Measurements from ENCODE around the gene SLC17A8.
"Not testable (repeated sequence)": the region's sequence is repeated elsewhere in the genome, so short reads cannot be mapped to it uniquely, and the experiment has no call there.

SLC17A8 gene

GRCh38 chr12:100427078-100427477, 70.2 kb downstream of the SLC17A8 start:
- no peak for DNase-seq (ENCODE audit: low read depth in 2 of 2)

- DNase-seq (ENCODE audit: low read depth in 2 of 2), result not testable (repeated sequence)
Measured at GRCh38 chr12:100430251-100430650, 73.4 kb downstream of the SLC17A8 start.

GRCh38 chr12:100433701-100434100, 76.8 kb downstream of the SLC17A8 start:
- no peak for DNase-seq (ENCODE audit: low read depth in 2 of 2)

GRCh38 chr12:100434177-100434576, 77.3 kb downstream of the SLC17A8 start:
- DNase-seq (ENCODE audit: low read depth in 2 of 2), result no peak

- DNase-seq (ENCODE audit: low read depth in 2 of 2), result no peak
Measured at GRCh38 chr12:100435957-100436356, 79.1 kb downstream of the SLC17A8 start.

GRCh38 chr12:100437038-100437841, 80.4 kb downstream of the SLC17A8 start:
- no peak for DNase-seq (ENCODE audit: low read depth in 2 of 2)

- DNase-seq (ENCODE audit: low read depth in 2 of 2), result no peak
Measured at GRCh38 chr12:100439797-100440196, 82.9 kb downstream of the SLC17A8 start.

GRCh38 chr12:100442403-100442802, 85.5 kb downstream of the SLC17A8 start:
- no peak for DNase-seq (ENCODE audit: low read depth in 2 of 2)

GRCh38 chr12:100443434-100443833, 86.6 kb downstream of the SLC17A8 start:
- no peak for DNase-seq (ENCODE audit: low read depth in 2 of 2)

GRCh38 chr12:100445081-100445481, 88.2 kb downstream of the SLC17A8 start:
- no peak for DNase-seq (ENCODE audit: low read depth in 2 of 2)

- DNase-seq (ENCODE audit: low read depth in 2 of 2), result no peak
Measured at GRCh38 chr12:100447381-100447780, 90.5 kb downstream of the SLC17A8 start.

GRCh38 chr12:100448656-100449055, 91.8 kb downstream of the SLC17A8 start:
- DNase-seq (ENCODE audit: low read depth in 2 of 2), result no peak

GRCh38 chr12:100450735-100451134, 93.9 kb downstream of the SLC17A8 start:
- no peak for DNase-seq (ENCODE audit: low read depth in 2 of 2)

GRCh38 chr12:100453951-100454350, 97.1 kb downstream of the SLC17A8 start:
- no peak for DNase-seq (ENCODE audit: low read depth in 2 of 2)

- no peak for DNase-seq (ENCODE audit: low read depth in 2 of 2)
Measured at GRCh38 chr12:100455896-100456295, 99.0 kb downstream of the SLC17A8 start.

GRCh38 chr12:100458191-100458590, 101.3 kb downstream of the SLC17A8 start:
- DNase-seq (ENCODE audit: low read depth in 2 of 2), result no peak

- no peak for DNase-seq (ENCODE audit: low read depth in 2 of 2)
Measured at GRCh38 chr12:100460702-100461101, 103.8 kb downstream of the SLC17A8 start.

- DNase-seq (ENCODE audit: low read depth in 2 of 2), result no peak
Measured at GRCh38 chr12:100461330-100461973, 104.6 kb downstream of the SLC17A8 start.

GRCh38 chr12:100463661-100464060, 106.8 kb downstream of the SLC17A8 start:
- no peak for DNase-seq (ENCODE audit: low read depth in 2 of 2)

GRCh38 chr12:100464529-100464928, 107.7 kb downstream of the SLC17A8 start:
- DNase-seq (ENCODE audit: low read depth in 2 of 2), result no peak

- DNase-seq (ENCODE audit: low read depth in 2 of 2), result no peak
Measured at GRCh38 chr12:100468126-100468525, 111.3 kb downstream of the SLC17A8 start.

All from activated CD8-positive, alpha-beta memory T cell treated with anti-CD3 and anti-CD28 coated beads for 4 hours (primary cell).